ENCODE results near the gene HOXC9. TPM values are rescaled to one million over a fixed set of nuclear protein-coding genes. Genes with fewer than 3 reads are reported as not detected.

HOXC9 gene

GRCh38 chr12:54052438-54053002 is 52.6 kb downstream of the HOXC9 start:
- DNase-seq = peak; percentile 56
- Histone ChIP-seq H3K18ac (ENCODE audit: low read length) (no peak overlapping the region), H3K27me3 (ENCODE audit: insufficient read depth, low read length, poor library complexity) (peaks cover 96% of the 10 kb centered on the region), H3K36me3 (ENCODE audit: control insufficient read depth, insufficient read depth, low read length) (no peaks in the 10 kb centered on the region), H3K27ac (ENCODE audit: low read depth, low read length) (no peak overlapping the region), H2AK5ac (ENCODE audit: low read length) (no peak overlapping the region), H4K5ac (ENCODE audit: low read length) (no peak overlapping the region), H3K4me1 (ENCODE audit: control insufficient read depth, low read depth, low read length) (no peaks in the 10 kb centered on the region), H2BK15ac (replicated peaks; ENCODE audit: low read depth) (no peak overlapping the region), H3K56ac (ENCODE audit: low read length) (no peak overlapping the region), H3K23ac (ENCODE audit: low read length) (no peak overlapping the region), H3K4me3 (ENCODE audit: low read length) (no peak overlapping the region), H3K79me2 (ENCODE audit: control insufficient read depth, insufficient read depth, low read length) (no peaks in the 10 kb centered on the region), H2BK5ac (ENCODE audit: low read length) (no peak overlapping the region), H3K4me2 (ENCODE audit: low read length) (no peak overlapping the region), H3K79me1 (ENCODE audit: low read length) (no peaks in the 10 kb centered on the region), H4K8ac (ENCODE audit: low read depth, low read length) (no peak overlapping the region), H2BK120ac (ENCODE audit: low read depth, low read length) (no peak overlapping the region), H3K9ac (ENCODE audit: low read length) (no peak overlapping the region), H3K4ac (ENCODE audit: low read depth, low read length) (no peak overlapping the region)
- WGBS (ENCODE audit: extremely low coverage, insufficient coverage, low lambda C conversion rate) = no CpG with 5 or more reads among the region's 10 CpGs

Small RNA genes within 50 kb of the gene (small RNA-seq; reads per million reads assigned to genes)
- gene AC012531.3 (ENCODE audit: insufficient read depth) = not detected
- not detected for gene AC012531.4 (ENCODE audit: insufficient read depth)
- gene HOXC5 (ENCODE audit: insufficient read depth) = not detected
- gene MIR196A2 (ENCODE audit: insufficient read depth) = 1.3 reads per million
- not detected for gene MIR615 (ENCODE audit: insufficient read depth)
- not detected for gene RF01905 (ENCODE audit: insufficient read depth)
- gene RF01906 (ENCODE audit: insufficient read depth) = not detected

All from mesendoderm (in vitro differentiated cells).